Heart left ventricle (tissue), 16 donors: ENCODE results near the gene APOBEC3G. TPM values are rescaled to one million over a fixed set of nuclear protein-coding genes. Genes with fewer than 3 reads are reported as not detected.

ENCODE experiments used
- ATAC-seq, 4 donors: fragments of 200-7000 bp; cut with Tn5 transposase; one replicate each; pipeline ENCODE4 v1.9.1; 2020 to 2022; ENCODE audit warnings: moderate library complexity in 4 of 4, mild to moderate bottlenecking in 3 of 4, moderate number of reproducible peaks in 1 of 4
- DNase-seq, 5 donors: peaks; one replicate each; pipeline ENCODE4 v3.0.0-alpha.2; 2020
- H3K27ac ChIP-seq, 12 donors: fragments of 200-600 bp; sonication (generic) in 4 of 12; one replicate each; pipeline versions ENCODE4 v1.5.0 to v1.8.0; 2016 to 2022; ENCODE audit warnings: mild to moderate bottlenecking in 2 of 12
- H3K27me3 ChIP-seq, 9 donors: fragments of 200-600 bp; sonication (generic) in 2 of 9; one replicate each; pipeline versions ENCODE4 v1.5.1 to v1.8.0; 2016 to 2022; ENCODE audit warnings: mild to moderate bottlenecking in 3 of 9
- H3K36me3 ChIP-seq, 9 donors: fragments of 200-600 bp; sonication (generic) in 2 of 9; one replicate each; pipeline versions ENCODE4 v1.5.0 to v1.8.0; 2018 to 2022; ENCODE audit warnings: mild to moderate bottlenecking in 2 of 9
- H3K4me1 ChIP-seq, 12 donors: fragments of 200-600 bp; sonication (generic) in 4 of 12; one replicate each; pipeline versions ENCODE4 v1.5.0 to v1.8.0; 2016 to 2022; ENCODE audit warnings: mild to moderate bottlenecking in 3 of 12
- H3K4me3 ChIP-seq, 12 donors: fragments of 200-600 bp; sonication (generic) in 4 of 12; one replicate each; pipeline versions ENCODE4 v1.5.0 to v1.8.0; 2017 to 2022; ENCODE audit warnings: mild to moderate bottlenecking in 9 of 12, moderate library complexity in 4 of 12
- H3K9me3 ChIP-seq, 12 donors: fragments of 200-600 bp; sonication (generic) in 4 of 12; one replicate each; pipeline versions ENCODE4 v1.5.0 to v1.8.0; 2016 to 2022; ENCODE audit warnings: mild to moderate bottlenecking in 1 of 12
- POLR2A ChIP-seq, 2 donors: fragments of 450-650 bp; IDR thresholded peaks; one replicate each; pipeline ENCODE4 v1.6.1; 2017; ENCODE audit warnings: antibody characterized with exemption in 2 of 2, mild to moderate bottlenecking in 2 of 2, moderate library complexity in 2 of 2
- WGBS, 4 donors: extraction: QIAGEN DNeasy Blood & Tissue Kit in 2 of 4; methylation state at CpG; one replicate each; pipeline versions ENCODE4 v1.1.5 to v1.1.7; 2013 to 2018; 5-methylcytosine and 5-hydroxymethylcytosine counted together
- intact Hi-C, 10 donors: fragments of 100-400 bp; cut with DNase I; formaldehyde crosslinking; loops; one replicate each; pipeline versions ENCODE4 v1.11.1 to v1.14.2; 2022
- polyA plus RNA-seq, 2 donors: library from polyadenylated mRNA; stranded (reverse); fragments of 200-250 nt; gene quantifications; one replicate each; pipeline ENCODE4 v1.2.3, GENCODE V29; 2013
- total RNA-seq, 9 donors: library from RNA; depleted of rRNA in 2 of 9; stranded (reverse); fragments of >200 nt in 2 of 9; fragmentation: NEBNext Ultra II Directional in 3 of 9; extraction: Animal tissue kit (Norgen Biotek cat#: 25700) in 3 of 9; gene quantifications; one replicate each; pipeline versions ENCODE4 v1.1.0 to v1.2.4, GENCODE V29; 2016 to 2023
- TF ChIP-seq, protein P1 (sequence below), 12 donors: fragments of 200-600 bp; sonication (generic) in 4 of 12; IDR thresholded peaks; one replicate each; pipeline versions ENCODE4 v1.5.0 to v1.8.0; 2018 to 2022; ENCODE audit warnings: antibody characterized with exemption in 12 of 12, mild to moderate bottlenecking in 5 of 12
- donor health status: ischemic (EF 13 %, LVEDD 7.1; RV severe dilation, severe dysfunction).
- donor health status: healthy with polysubstance abuse.
- donor health status: DM: no; HTN: yes; CAD: no.
- donor health status: DM: no; HTN: no; CAD: no.
- donor health status: ischemic (EF 25% LVEDD 6.9; RV normal size, moderate dysfunction).
- donor health status: ischemic (EF 25% LVEDD 5.7; RV mildly dilated, moderate dysfunction).
- donor health status: healthy.
- donor health status: DM: yes; HTN: yes; CAD: no.
- donor health status: ischemic (EF 35%, LVEDD 5.7; RV mildly dilated, moderate dysfunction).
- donor health status: nonischemic (EF 11% LVEDD 7.7; RV severe dilation, severe dysfunction).
- donor health status: DM: yes; HTN: yes; CAD: no.
- donor health status: PGD.
- donor health status: ischemic (EF 29% LVEDD 5.4; RV normal size, mild dysfunction).
- donor health status: nonischemic (EF 23%, LVEDD 6.1; RV moderate dilation, normal function).

The APOBEC3G gene
- total and polyA plus RNA-seq, 11 donors = 1.8 to 21.9 (median 3.3) TPM

DNA sequence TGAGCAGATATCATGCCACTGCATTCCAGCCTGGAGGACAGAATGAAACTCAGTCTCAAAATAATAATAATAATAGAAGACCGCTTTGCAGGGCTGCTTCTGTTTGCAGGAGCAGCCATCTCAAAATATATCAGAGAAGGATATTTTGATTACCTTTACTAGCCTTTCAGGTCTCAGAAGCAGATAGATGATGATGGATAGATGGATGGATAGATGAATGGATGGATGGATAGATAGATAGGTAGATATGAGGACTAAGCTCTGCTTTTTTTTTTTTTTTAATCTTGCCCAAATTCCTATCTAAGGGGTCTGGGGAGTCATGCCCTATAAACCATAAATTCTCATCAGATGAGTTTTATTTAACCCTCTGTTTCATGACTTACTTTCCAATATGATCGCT is 38.5 kb downstream of the APOBEC3G start:
- Histone ChIP-seq H3K36me3 (no peaks in the 10 kb centered on the region), H3K9me3 (no peaks in the 10 kb centered on the region), H3K4me3 (no peak overlapping the region), H3K27me3 (peaks cover 0 to 28% (median 6%) of the 10 kb centered on the region in 9 donors), H3K27ac (no peak overlapping the region), H3K4me1 (peaks cover 0 to 8% (median 0%) of the 10 kb centered on the region in 12 donors)
- DNase-seq (no peak), ATAC-seq (no peak)
- TF ChIP-seq, protein P1, sequence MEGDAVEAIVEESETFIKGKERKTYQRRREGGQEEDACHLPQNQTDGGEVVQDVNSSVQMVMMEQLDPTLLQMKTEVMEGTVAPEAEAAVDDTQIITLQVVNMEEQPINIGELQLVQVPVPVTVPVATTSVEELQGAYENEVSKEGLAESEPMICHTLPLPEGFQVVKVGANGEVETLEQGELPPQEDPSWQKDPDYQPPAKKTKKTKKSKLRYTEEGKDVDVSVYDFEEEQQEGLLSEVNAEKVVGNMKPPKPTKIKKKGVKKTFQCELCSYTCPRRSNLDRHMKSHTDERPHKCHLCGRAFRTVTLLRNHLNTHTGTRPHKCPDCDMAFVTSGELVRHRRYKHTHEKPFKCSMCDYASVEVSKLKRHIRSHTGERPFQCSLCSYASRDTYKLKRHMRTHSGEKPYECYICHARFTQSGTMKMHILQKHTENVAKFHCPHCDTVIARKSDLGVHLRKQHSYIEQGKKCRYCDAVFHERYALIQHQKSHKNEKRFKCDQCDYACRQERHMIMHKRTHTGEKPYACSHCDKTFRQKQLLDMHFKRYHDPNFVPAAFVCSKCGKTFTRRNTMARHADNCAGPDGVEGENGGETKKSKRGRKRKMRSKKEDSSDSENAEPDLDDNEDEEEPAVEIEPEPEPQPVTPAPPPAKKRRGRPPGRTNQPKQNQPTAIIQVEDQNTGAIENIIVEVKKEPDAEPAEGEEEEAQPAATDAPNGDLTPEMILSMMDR (IDR thresholded peaks at IDR 0.05) = no peak
- TF ChIP-seq POLR2A (IDR thresholded peaks at IDR 0.05) = no peak
- WGBS, 4 donors = 92 to 93% (median 93%) methylated on average over 2 of the region's 2 CpGs
- intact Hi-C loops = loop anchor here in 5 of 10 donors (5.0 to 10.0 kb wide), 4 partner anchors 103 to 341 kb away; partner anchors contain the start of gene APOBEC3C (in 1 of the 5)

DNA sequence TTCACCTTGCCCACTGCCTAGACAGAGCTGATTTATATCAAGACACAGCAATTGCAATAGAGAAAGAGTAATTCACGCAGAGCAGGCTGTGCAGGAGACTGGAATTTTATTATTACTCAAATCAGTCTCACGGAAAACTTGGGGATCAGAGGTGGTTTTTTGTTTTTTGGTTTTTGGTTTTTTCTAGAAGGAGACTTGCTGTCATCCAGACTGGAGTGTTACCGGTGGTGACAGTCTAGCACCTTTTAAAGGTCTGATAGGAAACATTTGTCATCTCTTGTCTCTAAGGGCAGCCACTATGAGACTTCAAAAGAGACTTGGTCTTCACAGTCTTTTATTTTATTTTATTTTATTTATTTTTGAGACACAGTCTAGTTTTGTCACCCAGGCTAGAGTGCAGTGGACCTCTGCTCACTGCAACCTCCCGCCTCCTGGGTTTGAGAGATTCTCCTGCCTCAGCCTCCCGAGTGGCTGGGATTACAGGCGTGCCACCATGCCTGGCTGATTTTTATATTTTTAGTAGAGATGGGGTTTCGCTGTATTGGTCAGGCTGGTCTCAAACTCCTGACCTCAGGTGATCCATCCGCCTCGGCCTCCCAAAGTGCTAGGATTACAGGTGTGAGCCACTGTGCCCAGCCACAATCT is 39.0 kb downstream of the APOBEC3G start:
- intact Hi-C loops = loop anchor here in 5 of 10 donors (5.0 to 10.0 kb wide), 4 partner anchors 104 to 341 kb away; partner anchors contain the start of gene APOBEC3C (in 1 of the 5)
- peaks cover 0 to 28% (median 6%) of the 10 kb centered on the region in 9 donors for H3K27me3 ChIP-seq

DNA sequence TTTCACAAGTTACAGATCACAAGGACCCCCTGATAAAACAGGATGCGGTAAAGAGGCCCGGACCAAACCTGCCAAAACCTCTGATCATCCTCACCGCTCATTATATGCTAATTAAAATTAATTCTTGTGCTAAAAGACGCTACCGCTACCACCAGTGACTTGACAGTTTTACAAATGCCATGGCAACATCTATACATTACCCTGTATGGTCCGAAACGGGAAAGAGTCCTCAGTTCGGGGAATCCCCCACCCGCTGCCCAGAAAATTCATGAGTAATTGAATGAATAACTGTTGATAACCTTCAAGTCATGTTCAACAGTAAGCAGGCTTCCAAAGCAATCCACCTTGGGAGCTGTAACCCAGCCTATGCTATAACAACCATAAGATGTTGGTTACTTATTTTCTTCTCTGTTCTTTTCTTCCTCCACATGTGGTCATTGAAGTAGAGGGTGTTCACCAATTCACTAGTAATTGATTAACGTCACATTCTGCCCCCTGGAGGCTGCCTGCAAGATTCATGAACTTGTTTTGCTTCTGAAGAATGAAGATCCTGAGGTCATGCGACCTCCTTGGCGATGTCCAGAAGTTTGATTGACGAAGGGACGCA is 40.6 kb downstream of the APOBEC3G start:
- intact Hi-C loops = loop anchor here in 5 of 10 donors (5.0 to 10.0 kb wide), 4 partner anchors 105 to 343 kb away; partner anchors contain the start of gene APOBEC3C (in 1 of the 5)
- WGBS, 4 donors = 68 to 72% (median 71%) methylated on average over 14 of the region's 14 CpGs
- peak overlapping the region in 1 of 12 donors; percentile 62 for H3K27ac ChIP-seq
- TF ChIP-seq POLR2A (IDR thresholded peaks at IDR 0.05) = no peak
- TF ChIP-seq, protein P1 (IDR thresholded peaks at IDR 0.05) = peak in 10 of 12 donors; percentile 21 to 55 (median 40)
- DNase-seq (peak in 2 of 5 donors; percentile 51 to 52), ATAC-seq (no peak)
- H3K27me3 ChIP-seq = peaks cover 0 to 28% (median 6%) of the 10 kb centered on the region in 9 donors
- H3K9me3 ChIP-seq = no peaks in the 10 kb centered on the region
- H3K4me1 ChIP-seq = peaks cover 0 to 12% (median 0%) of the 10 kb centered on the region in 12 donors
- peak overlapping the region in 1 of 12 donors; percentile 8 for H3K4me3 ChIP-seq
- no peaks in the 10 kb centered on the region for H3K36me3 ChIP-seq

More for the DNA sequence above, 39.0 kb downstream of the APOBEC3G start:
- WGBS, 4 donors = 79 to 86% (median 82%) methylated on average over 9 of the region's 9 CpGs
- no peaks in the 10 kb centered on the region for H3K9me3 ChIP-seq
- no peak overlapping the region for H3K4me3 ChIP-seq
- no peaks in the 10 kb centered on the region for H3K36me3 ChIP-seq
- peaks cover 0 to 8% (median 0%) of the 10 kb centered on the region in 12 donors for H3K4me1 ChIP-seq
- ATAC-seq (no peak), DNase-seq (no peak)
- TF ChIP-seq, protein P1 (IDR thresholded peaks at IDR 0.05) = no peak
- no peak overlapping the region for H3K27ac ChIP-seq

DNA sequence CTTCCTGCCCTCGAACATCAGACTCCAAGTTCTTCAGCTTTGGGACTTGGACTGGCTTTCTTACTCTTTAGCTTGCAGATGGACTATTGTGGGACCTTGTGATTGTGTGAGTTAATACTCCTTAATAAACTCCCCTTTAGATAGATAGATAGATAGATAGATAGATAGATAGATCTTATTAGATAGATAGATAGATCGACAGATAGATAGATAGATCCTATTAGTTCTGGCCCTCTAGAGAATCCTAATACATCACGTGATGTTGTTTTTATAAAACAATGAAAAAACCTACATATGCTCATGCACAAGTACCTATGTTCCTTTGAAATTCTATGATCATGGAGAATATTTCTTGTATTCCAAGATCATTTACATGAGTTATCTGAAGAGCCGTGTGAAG is 43.9 kb downstream of the APOBEC3G start:
- intact Hi-C loops = loop anchor here in 9 of 10 donors (2.0 to 10.0 kb wide), 10 partner anchors 114 to 356 kb away; partner anchors contain the start of gene CBX6 (in 2 of the 9)
- no peak for DNase-seq
- WGBS, 4 donors = 86 to 90% (median 87%) methylated on average over 4 of the region's 4 CpGs
- Histone ChIP-seq H3K27ac (no peak overlapping the region), H3K36me3 (no peaks in the 10 kb centered on the region), H3K4me3 (no peak overlapping the region), H3K9me3 (no peaks in the 10 kb centered on the region), H3K4me1 (peaks cover 0 to 12% (median 0%) of the 10 kb centered on the region in 12 donors), H3K27me3 (peaks cover 0 to 12% (median under 1%) of the 10 kb centered on the region in 9 donors)
- ATAC-seq = no peak
- TF ChIP-seq, protein P1 (IDR thresholded peaks at IDR 0.05) = no peak
- TF ChIP-seq POLR2A (IDR thresholded peaks at IDR 0.05) = no peak
